ENCODE results near the gene B4GALT6.

DNA sequence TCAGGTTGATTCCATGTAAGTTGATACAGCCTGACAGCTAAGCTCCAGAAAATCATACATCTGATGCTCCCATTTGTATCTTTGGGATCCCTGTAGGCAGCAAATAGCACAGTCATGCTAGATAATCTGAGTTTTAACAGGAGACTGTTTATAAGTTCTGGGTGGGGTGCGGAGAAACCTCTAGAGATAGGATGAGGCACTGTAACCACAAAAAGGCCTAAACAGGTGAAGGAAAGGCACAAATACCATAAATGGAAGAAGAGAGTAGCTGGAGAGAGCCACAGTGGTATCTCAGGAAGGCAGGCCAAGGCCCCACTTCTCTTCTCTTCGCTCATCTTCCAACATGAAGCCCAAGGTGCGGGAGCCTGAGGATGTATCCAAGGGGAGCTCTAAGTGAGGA lies 18.1 kb upstream of the B4GALT6 start:
- TF ChIP-seq POLR2AphosphoS5 (IDR thresholded peaks at IDR 0.05; ENCODE audit: low read depth, low read length) (no peak), POLR2A (IDR thresholded peaks at IDR 0.05; ENCODE audit: low read depth, low read length) (no peak), TAF1 (IDR thresholded peaks at IDR 0.05; ENCODE audit: low read depth, low read length) (no peak)

Measured in GM12891 (cell line).